ENCODE results near the gene PDZD7. TPM values are rescaled to one million over a fixed set of nuclear protein-coding genes. Genes with fewer than 3 reads are reported as not detected.

The PDZD7 gene
- total and polyA plus RNA-seq, 8 donors, result 0.20 to 2.4 (median 0.76) TPM; not detected in 4

GRCh38 chr10:101055411-101055810, 24.5 kb upstream of the PDZD7 start:
- H3K27me3 ChIP-seq, result peaks cover 0 to 22% (median 6%) of the 10 kb centered on the region in 3 donors
- no peak overlapping the region for H3K27ac ChIP-seq
- DNase-seq, result no peak
- H3K4me1 ChIP-seq, result peaks cover 3 to 17% (median 12%) of the 10 kb centered on the region in 4 donors
- TF ChIP-seq POLR2AphosphoS5 (IDR thresholded peaks at IDR 0.05) (no peak), EP300 (IDR thresholded peaks at IDR 0.05) (no peak), POLR2A (IDR thresholded peaks at IDR 0.05) (no peak)
- TF ChIP-seq, protein P1, sequence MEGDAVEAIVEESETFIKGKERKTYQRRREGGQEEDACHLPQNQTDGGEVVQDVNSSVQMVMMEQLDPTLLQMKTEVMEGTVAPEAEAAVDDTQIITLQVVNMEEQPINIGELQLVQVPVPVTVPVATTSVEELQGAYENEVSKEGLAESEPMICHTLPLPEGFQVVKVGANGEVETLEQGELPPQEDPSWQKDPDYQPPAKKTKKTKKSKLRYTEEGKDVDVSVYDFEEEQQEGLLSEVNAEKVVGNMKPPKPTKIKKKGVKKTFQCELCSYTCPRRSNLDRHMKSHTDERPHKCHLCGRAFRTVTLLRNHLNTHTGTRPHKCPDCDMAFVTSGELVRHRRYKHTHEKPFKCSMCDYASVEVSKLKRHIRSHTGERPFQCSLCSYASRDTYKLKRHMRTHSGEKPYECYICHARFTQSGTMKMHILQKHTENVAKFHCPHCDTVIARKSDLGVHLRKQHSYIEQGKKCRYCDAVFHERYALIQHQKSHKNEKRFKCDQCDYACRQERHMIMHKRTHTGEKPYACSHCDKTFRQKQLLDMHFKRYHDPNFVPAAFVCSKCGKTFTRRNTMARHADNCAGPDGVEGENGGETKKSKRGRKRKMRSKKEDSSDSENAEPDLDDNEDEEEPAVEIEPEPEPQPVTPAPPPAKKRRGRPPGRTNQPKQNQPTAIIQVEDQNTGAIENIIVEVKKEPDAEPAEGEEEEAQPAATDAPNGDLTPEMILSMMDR (IDR thresholded peaks at IDR 0.05), result no peak
- intact Hi-C loops (cut with DNase I; ENCODE audit: low total_unique reads), result no loop called here
- no peaks in the 10 kb centered on the region for H3K36me3 ChIP-seq
- H3K4me3 ChIP-seq, result no peak overlapping the region
- no peaks in the 10 kb centered on the region for H3K9me3 ChIP-seq
- WGBS, 5 donors, result 68 to 82% (median 75%) methylated on average over 4 of the region's 4 CpGs

DNA sequence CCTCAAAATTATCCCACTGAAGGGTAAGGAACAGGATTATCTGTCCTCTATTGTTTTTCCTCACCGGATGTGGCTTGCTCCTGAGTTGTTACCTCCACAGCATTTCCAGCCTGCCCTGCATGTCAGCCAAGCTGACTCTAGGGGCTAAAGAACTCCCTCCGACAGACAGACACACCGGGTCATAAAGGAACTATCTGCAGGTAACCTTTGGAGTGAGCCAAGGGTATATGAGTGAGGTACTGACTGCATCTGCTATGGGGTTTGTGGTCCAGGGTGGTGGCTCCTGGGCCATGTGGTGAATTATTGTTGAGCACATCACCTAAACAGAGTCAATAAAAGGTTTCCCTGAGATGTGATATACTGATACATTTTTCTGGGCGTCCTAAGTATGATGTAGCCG, 23.9 kb upstream of the PDZD7 start:
- no peaks in the 10 kb centered on the region for H3K9me3 ChIP-seq
- 81 to 93% (median 89%) methylated on average over 5 of the region's 5 CpGs for WGBS, 5 donors
- H3K27ac ChIP-seq, result no peak overlapping the region
- H3K36me3 ChIP-seq, result no peaks in the 10 kb centered on the region
- TF ChIP-seq EP300 (IDR thresholded peaks at IDR 0.05), result no peak
- TF ChIP-seq POLR2A (IDR thresholded peaks at IDR 0.05), result no peak
- TF ChIP-seq, protein P1 (IDR thresholded peaks at IDR 0.05), result no peak
- TF ChIP-seq POLR2AphosphoS5 (IDR thresholded peaks at IDR 0.05), result no peak
- H3K4me3 ChIP-seq, result no peak overlapping the region
- peaks cover 0 to 27% (median 12%) of the 10 kb centered on the region in 3 donors for H3K27me3 ChIP-seq
- intact Hi-C loops (cut with DNase I; ENCODE audit: low total_unique reads), result no loop called here
- H3K4me1 ChIP-seq, result peaks cover 8 to 17% (median 13%) of the 10 kb centered on the region in 4 donors
- no peak for DNase-seq

GRCh38 chr10:101054351-101054750, 23.4 kb upstream of the PDZD7 start:
- no peak overlapping the region for H3K27ac ChIP-seq
- TF ChIP-seq EP300 (IDR thresholded peaks at IDR 0.05) (no peak), POLR2AphosphoS5 (IDR thresholded peaks at IDR 0.05) (no peak), POLR2A (IDR thresholded peaks at IDR 0.05) (no peak)
- TF ChIP-seq, protein P1 (IDR thresholded peaks at IDR 0.05), result no peak
- H3K9me3 ChIP-seq, result no peaks in the 10 kb centered on the region
- DNase-seq, result no peak
- H3K4me1 ChIP-seq, result peaks cover 10 to 14% (median 11%) of the 10 kb centered on the region in 4 donors
- H3K4me3 ChIP-seq, result no peak overlapping the region
- WGBS, 5 donors, result 75 to 96% (median 90%) methylated on average over 1 of the region's 1 CpG
- H3K27me3 ChIP-seq, result peaks cover 0 to 33% (median 17%) of the 10 kb centered on the region in 3 donors
- intact Hi-C loops (cut with DNase I; ENCODE audit: low total_unique reads), result no loop called here
- H3K36me3 ChIP-seq, result no peaks in the 10 kb centered on the region

DNA sequence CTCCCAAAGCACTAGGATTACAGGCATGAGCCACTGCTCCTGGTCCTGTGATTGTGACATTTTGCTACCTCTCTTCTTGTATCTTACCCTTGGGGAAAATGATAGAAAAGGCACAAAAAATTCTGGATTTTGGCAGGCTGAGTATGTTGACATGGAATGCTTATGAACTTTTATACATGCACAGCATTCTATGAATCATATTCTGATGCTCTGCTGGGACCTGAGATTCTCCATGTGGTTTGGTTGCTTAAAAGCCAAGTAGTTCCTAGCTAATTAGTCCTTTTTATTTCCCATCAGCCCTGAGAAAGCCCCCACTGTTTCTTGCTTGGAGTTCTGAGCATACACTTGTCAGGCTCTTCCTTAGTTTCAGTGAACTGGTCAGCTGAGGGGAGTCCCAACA, 22.6 kb upstream of the PDZD7 start:
- intact Hi-C loops (cut with DNase I; ENCODE audit: low total_unique reads), result no loop called here

More for the DNA sequence above, 22.6 kb upstream of the PDZD7 start:
- H3K27ac ChIP-seq, result no peak overlapping the region
- H3K27me3 ChIP-seq, result peaks cover 7 to 41% (median 24%) of the 10 kb centered on the region in 3 donors
- H3K4me1 ChIP-seq, result peaks cover 10 to 18% (median 14%) of the 10 kb centered on the region in 4 donors
- no peaks in the 10 kb centered on the region for H3K36me3 ChIP-seq
- DNase-seq, result no peak
- H3K9me3 ChIP-seq, result no peaks in the 10 kb centered on the region
- H3K4me3 ChIP-seq, result no peak overlapping the region
- TF ChIP-seq POLR2AphosphoS5 (IDR thresholded peaks at IDR 0.05) (no peak), POLR2A (IDR thresholded peaks at IDR 0.05) (no peak), EP300 (IDR thresholded peaks at IDR 0.05) (no peak)
- TF ChIP-seq, protein P1 (IDR thresholded peaks at IDR 0.05), result no peak

All from stomach (tissue), 9 donors.